ENCODE results near the gene EDIL3. TPM values are rescaled to one million over a fixed set of nuclear protein-coding genes. Genes with fewer than 3 reads are reported as not detected.

Gene EDIL3
- total and polyA plus RNA-seq, 2 of the 8 experiments (the other 6 are each of a cell fraction or from before 2014, with no cell fraction given), result 14.7 to 47.2 TPM

DNA sequence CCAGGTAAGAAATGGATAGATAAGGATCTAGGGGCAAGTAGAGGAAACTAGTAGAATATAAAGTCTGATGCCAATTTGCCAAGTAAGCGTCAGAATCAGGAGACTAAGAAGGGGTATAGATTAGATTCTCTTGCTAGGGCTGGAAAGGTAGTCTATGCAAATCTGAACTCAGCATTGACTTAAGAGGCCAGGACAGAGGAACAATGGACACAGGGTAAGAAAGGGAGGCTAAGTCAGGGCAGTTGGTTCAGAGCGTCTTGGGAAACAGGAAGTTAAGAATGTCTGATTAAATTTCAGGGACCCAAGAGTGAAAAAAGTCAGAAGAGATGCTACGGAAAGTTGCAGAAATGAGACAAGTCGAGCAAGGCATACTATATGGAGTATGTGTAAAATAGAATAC lies 400.8 kb downstream of the EDIL3 start:
- no peak overlapping the region for H2AK5ac ChIP-seq (ENCODE audit: low read depth, low read length)
- no peaks in the 10 kb centered on the region for H3K27me3 ChIP-seq (replicated peaks in 1 of 4; ENCODE audit: control insufficient read depth in 3 of 4, extremely low read depth in 1 of 4, insufficient read depth in 3 of 4, low read length in 3 of 4)
- no peak overlapping the region for H2BK15ac ChIP-seq (ENCODE audit: low read length)
- H3K18ac ChIP-seq (ENCODE audit: extremely low read depth, low read length), result no peak overlapping the region
- H2BK120ac ChIP-seq (replicated peaks; ENCODE audit: low read depth, low read length), result no peak overlapping the region
- WGBS, 2 experiments (ENCODE audit: extremely low coverage in 1 of 2, insufficient coverage in 1 of 2, insufficient read length in 1 of 2, insufficient replicate concordance in 2 of 2, low coverage in 1 of 2, low lambda C conversion rate in 2 of 2, missing lambda C conversion rate in 1 of 2), result 83% methylated on average over 4 of the region's 4 CpGs; no CpG with 5 or more reads in 1 of the 2 experiments
- no peak overlapping the region for H3K27ac ChIP-seq (ENCODE audit: low read depth, low read length)
- no peaks in the 10 kb centered on the region for H4K20me1 ChIP-seq (replicated peaks in 1 of 2; ENCODE audit: control insufficient read depth in 1 of 2, insufficient read depth in 2 of 2, low read length in 2 of 2)
- no peak overlapping the region for H3K56ac ChIP-seq (replicated peaks; ENCODE audit: insufficient read length, low read depth, low read length)
- H3K23ac ChIP-seq (ENCODE audit: insufficient read length), result no peak overlapping the region
- H3K9ac ChIP-seq (replicated peaks in 1 of 4; ENCODE audit: extremely low read depth in 1 of 4, low read depth in 3 of 4, low read length in 3 of 4), result no peak overlapping the region
- DNase-seq (ENCODE audit: low read depth in 1 of 2, low spot score in 2 of 2) (no peak), FAIRE-seq (no peak)
- H3K23me2 ChIP-seq (ENCODE audit: low read depth, low read length), result no peaks in the 10 kb centered on the region
- no peak overlapping the region for H3K4ac ChIP-seq (replicated peaks; ENCODE audit: insufficient read length, low read depth, low read length)
- H3K9me3 ChIP-seq (ENCODE audit: insufficient read depth in 2 of 2, low read depth in 1 of 2, low read length in 1 of 2), result no peaks in the 10 kb centered on the region
- no peak overlapping the region for H2BK5ac ChIP-seq (ENCODE audit: low read depth, low read length)
- CTCF ChIA-PET (ENCODE audit: partially characterized antibody), result no interaction called here
- no peak overlapping the region for H2BK20ac ChIP-seq (ENCODE audit: low read length)
- no peak overlapping the region for H2AFZ ChIP-seq (ENCODE audit: low read length)
- H3K36me3 ChIP-seq (ENCODE audit: control insufficient read depth in 2 of 4, insufficient read depth in 4 of 4, low read length in 3 of 4), result no peaks in the 10 kb centered on the region
- no peak overlapping the region for H4K8ac ChIP-seq (ENCODE audit: extremely low read depth, insufficient read depth, low read length)
- H2BK12ac ChIP-seq (ENCODE audit: low read depth, low read length), result no peak overlapping the region
- H3K14ac ChIP-seq (ENCODE audit: insufficient read length), result no peak overlapping the region
- H3K4me1 ChIP-seq (replicated peaks in 1 of 4; ENCODE audit: control insufficient read depth in 3 of 4, insufficient read depth in 4 of 4, low read length in 3 of 4), result peaks cover 0 to 4% (median 1%) of the 10 kb centered on the region in 4 experiments; a peak in 1 of 7 replicates
- H3K79me2 ChIP-seq (ENCODE audit: control insufficient read depth in 1 of 2, insufficient read depth in 2 of 2, low read length in 2 of 2), result no peaks in the 10 kb centered on the region
- no peak overlapping the region for H3K4me3 ChIP-seq (ENCODE audit: extremely low read depth in 1 of 4, insufficient read depth in 2 of 4, low read depth in 3 of 4, low read length in 4 of 4)
- no peak overlapping the region for H4K91ac ChIP-seq (replicated peaks; ENCODE audit: insufficient read length, low read length)
- POLR2A ChIA-PET (ENCODE audit: partially characterized antibody), result no interaction called here
- no peak overlapping the region for H4K5ac ChIP-seq (ENCODE audit: insufficient read length, low read depth, low read length)
- no peak overlapping the region for H3K4me2 ChIP-seq (ENCODE audit: insufficient read depth in 1 of 2, low read depth in 2 of 2, low read length in 2 of 2)
- no peaks in the 10 kb centered on the region for H3K79me1 ChIP-seq (ENCODE audit: low read depth, low read length)
- TF ChIP-seq SRF (IDR thresholded peaks at IDR 0.05; ENCODE audit: low read depth, low read length) (no peak), TEAD4 (IDR thresholded peaks at IDR 0.05; ENCODE audit: low read depth, low read length) (no peak), RAD21 (IDR thresholded peaks at IDR 0.05 in 1 of 2, conservative IDR thresholded peaks at IDR 0.05 in 1 of 2; ENCODE audit: low read depth in 2 of 2, low read length in 2 of 2) (no peak), ASH2L (IDR thresholded peaks at IDR 0.05; ENCODE audit: low read length) (no peak), CHD2 (IDR thresholded peaks at IDR 0.05; ENCODE audit: low read length) (no peak)

Measured in H1 (cell line).